ENCODE measurements around the gene TAC3.
"Not testable (repeated sequence)": the region's sequence is repeated elsewhere in the genome, so short reads cannot be mapped to it uniquely, and the experiment has no call there.

The TAC3 gene

GRCh38 chr12:57033431-57033830 lies 17.1 kb upstream of the TAC3 start:
- no peak for DNase-seq

DNA sequence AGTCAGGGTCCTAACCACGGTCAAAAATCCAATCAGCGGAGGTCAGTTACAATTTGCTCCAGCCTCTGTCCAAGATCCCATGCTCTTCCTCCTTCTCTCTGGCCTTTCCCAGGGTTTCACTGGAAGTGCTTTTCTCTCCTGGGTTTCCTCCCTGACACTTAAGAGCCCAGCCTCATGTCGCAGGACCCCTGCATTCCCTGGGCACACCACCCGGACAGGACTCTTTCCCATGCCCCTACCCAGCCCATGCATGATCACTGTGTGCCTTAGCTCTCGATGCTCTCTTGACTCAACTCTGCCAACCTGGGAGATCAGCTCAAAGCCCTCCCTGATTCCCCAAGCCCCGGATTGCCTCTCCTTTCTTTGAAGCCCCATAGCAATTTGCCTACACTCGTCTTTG lies 15.5 kb upstream of the TAC3 start:
- DNase-seq, result no peak

- DNase-seq, result peak; percentile 60
Measured at GRCh38 chr12:57031138-57031725, 14.9 kb upstream of the TAC3 start.

DNA sequence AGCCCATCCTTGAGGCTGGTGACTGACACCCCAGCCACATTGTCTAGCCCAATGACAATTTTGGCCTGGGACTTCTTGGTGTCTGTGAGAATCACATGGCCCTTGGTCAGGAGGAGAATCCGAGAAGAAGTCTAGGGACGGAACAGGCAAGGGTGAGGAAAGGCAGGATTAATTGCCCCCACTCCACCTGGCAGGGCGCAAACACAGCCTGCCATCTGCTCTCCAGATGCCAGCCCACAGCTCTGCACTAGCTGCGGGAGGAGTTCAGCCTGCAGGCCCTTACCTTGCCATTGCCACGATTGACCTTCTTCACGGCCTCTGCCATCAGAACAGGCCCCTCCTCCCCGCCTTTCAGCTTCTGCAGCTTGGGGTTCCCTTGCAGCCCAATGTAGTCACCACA lies 13.1 kb upstream of the TAC3 start:
- no peak for DNase-seq

DNA sequence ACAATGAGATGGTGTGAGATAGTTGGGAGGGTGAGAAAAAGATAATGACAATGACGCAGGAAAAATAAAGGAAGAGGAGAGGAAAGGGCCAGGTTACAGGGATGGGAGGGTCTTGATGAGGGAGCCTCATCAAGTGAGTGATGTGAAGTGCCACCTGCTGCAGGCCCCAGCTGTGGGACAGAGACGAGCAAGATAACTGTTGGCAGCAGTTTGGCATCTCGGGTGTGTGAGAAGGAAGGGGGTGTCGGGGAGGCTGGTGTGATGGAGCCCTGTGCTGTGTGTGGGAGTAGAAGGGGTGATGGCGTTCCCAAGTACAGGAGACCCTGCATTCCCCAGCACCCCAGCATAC lies 11.4 kb upstream of the TAC3 start:
- DNase-seq, result no peak

- DNase-seq, result no peak
Measured at GRCh38 chr12:57027011-57027804, 10.9 kb upstream of the TAC3 start.

GRCh38 chr12:57025196-57025595 lies 8.9 kb upstream of the TAC3 start:
- DNase-seq, result no peak

- DNase-seq, result not testable (repeated sequence)
Measured at GRCh38 chr12:57022324-57022723, 6.0 kb upstream of the TAC3 start.

DNA sequence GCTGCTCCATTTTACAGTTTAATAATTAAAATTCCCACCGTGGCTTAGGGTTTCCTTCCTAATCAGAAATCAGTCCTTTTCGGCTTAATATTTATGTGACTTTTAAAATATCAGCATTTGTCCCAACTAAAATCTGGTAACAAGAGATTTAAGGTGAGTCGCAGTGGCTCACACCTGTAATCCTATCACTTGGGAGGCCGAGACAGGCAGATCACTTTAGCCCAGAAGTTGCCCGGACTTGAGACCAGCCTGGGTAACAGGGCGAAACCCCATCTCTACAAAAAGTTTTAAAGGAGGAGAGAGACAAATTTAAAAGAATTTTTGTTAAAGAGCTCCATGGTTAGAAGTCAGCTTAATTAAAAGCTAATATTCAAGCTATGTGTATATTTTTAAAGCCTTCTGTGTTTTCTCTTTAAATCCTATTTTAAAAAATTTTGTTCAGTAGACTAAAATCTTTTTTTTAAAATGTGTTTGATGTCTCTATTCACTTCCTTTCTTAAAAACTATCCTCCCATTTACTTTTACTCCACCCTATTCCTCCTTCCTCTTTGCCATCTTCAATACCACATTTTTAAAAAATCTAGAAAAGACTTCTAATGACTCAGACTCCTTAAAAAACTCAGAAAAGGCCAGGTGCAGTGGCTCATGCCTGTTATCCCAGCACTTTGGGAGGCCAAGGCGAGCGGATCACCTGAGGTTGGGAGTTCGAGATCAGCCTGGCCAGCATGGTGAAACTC lies 3.8 kb upstream of the TAC3 start:
- peak; percentile 17 for DNase-seq

DNA sequence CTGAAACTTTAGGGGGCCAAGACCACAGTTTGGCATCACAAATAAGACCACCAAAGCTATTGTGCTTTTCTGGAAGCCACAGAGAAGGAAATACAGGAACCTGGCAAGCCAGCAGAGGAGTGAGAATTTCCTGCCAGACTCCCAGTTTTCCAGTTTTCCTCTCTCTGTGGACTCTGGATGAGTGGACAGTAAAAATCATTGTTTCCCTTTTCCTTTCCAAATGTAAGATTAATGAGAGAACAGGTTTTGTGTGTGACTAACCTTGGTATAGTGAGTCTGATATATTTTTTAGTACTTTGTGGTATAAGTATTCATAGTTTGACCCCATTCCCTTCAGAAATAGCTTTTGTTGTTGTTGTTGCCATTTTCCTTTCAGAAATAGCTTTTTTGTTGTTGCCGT lies 2.6 kb upstream of the TAC3 start:
- no peak for DNase-seq

DNA sequence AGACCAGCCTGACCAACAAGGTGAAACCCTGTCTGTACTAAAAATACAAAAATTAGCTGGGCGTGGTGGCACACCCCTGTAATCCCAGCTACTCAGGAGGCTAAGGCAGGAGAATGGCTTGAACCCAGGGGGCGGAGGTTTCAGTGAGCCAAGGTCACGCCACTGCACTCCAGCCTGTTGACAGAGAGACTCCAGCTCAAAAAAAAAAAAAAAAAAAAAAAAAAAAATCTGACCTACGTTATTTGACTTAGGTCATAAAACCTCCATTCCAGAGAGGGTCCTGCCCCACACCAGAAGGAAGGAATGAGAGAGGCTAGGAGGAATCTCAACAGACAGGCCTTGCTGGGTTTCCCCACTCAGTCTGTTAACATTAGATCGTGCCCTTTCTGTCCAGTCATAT lies 2.0 kb upstream of the TAC3 start:
- DNase-seq, result not testable (repeated sequence)

GRCh38 chr12:57012600-57013465 lies 3.5 kb downstream of the TAC3 start:
- no peak for DNase-seq

DNA sequence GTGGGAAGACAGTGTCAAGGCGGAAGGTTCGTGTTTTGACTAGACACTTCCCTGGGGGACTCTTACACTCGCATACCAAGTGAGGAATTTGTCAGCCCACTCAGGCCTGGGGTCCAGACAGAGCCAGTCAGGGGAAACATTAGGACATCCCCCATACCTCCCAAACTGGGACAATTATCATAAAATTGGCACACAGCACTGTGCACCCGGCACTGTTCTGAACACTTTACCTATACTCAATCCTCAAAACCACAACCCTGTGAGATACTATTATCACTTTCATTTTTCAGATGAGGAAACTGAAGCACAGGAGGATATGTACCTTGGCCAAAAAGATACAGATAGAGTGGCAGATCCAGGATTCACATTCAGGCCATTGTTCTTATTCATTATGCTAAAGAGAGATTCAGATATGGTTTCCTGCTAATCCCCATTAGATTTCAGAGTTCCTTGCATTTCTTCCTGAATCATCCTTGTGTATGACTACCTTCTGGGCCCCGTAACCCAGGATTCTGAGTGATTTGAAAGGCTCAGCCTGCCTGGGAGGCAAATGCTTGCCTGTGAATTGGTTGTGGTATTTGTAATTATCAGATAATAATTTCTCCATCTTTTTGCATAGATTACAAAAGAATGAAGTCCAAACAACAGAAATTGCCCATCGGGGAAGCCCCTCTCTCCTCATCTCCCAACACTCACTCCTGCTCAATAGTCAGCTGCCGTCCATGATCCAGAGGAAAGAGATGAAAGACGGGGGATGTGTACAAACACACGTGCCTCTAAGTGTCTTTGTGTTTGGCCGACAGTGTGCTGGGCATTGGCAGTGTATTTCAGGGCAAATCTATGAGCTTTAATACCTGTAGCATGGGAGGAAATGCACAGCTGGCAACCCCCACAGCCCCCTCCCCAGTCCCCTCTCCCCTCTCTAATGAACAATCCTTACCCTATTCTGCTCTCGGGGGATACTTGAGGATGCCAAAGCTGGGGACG lies 4.6 kb downstream of the TAC3 start:
- DNase-seq, result no peak

DNA sequence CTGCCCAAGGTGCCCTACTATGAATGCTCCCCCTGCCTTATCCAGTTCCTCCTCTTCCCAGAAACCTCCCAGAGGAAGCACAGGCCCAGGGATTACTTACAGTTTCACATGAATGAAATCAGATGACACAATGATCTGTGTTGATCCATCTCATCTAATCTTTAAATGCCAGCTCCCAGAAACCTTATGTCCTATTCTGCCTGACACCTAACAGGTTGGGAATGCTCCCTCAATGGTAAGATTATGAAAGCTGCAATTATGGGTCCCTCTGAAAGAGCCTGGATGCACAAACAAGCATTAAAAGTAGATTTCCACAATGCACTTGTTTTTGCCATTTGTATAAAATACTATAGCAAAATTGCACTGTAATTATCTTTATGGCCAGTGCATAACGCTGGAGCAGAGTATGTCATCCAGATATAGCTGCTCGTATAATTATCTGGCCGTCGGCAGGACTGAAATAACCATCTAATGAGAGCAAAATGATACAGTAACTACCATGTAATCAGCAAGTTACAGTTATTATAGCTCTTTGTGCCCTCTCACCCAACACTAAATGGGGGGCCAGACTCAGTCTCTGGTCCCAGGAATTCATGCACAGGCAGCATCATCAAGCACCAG lies 5.6 kb downstream of the TAC3 start:
- DNase-seq, result no peak

DNA sequence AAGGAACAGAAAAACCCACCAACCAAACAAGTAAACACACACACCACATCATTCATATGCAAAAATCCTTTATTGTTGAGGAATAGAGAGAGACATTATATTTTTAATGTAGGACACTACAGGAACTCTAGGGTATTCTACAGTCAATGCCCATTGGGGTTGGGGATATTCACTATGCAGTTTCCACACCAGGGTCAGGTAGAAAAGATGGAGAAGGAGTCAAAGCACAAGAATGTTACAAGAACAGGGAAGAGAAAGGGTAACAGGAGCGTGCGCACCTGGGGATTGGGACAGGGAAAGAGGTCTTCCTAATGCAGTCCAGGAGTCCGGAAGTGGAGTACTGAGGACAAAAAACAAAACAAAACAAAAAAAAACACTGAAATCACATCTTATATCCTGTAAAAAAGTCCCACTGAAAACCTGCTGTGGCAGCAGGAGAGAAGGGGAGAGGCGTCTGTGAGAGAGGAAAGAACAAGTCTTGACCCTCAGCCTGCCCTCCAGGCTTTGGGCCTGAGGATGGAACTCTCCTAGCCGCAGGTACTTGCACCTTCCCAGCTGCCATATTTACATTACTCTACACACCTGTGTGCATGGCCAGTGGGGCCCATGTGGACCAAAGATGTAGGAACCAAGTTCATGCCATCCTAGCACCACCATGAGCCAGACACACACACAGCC lies 6.2 kb downstream of the TAC3 start:
- no peak for DNase-seq

GRCh38 chr12:57008178-57008577 lies 8.2 kb downstream of the TAC3 start:
- DNase-seq, result peak; percentile 70

DNA sequence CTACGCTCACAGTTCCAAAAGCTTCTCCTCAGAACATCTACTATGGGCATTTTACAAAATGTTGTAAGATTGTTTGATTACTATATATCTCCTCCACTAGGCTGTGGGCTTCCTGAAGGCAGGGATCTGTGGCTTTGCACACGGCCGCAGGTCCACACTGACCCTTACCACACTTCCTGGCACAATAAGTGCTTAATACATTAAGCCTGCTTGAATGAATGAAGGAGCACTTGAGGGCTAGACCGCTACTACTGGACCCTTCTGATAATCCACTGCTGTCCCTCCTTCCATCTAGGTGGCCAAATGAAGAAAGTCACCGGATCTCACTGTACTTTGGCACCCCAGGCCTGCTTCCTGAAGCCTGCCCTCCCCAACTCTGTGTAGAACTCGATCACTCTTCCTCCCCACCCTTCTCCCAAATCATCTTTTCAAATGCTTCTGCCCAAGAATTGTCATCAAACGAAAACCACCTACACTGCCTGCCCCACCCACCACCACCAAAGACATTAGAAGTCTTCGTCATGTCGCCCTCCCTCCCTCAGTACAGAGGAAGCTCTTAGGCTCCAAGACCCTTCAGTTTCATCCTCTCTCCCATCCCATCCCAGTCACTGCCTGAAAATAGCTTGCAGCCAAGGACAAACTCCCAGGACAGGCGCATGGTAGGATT lies 9.4 kb downstream of the TAC3 start:
- DNase-seq, result no peak

- DNase-seq, result peak; percentile 28
Measured at GRCh38 chr12:57005980-57006808, 10.1 kb downstream of the TAC3 start, which contains the start of gene ZBTB39. Gene ZBTB39, minus strand, starts transcription at chr12:57006546. Its CDS starts 1,629 bp downstream, at chr12:57004917.

GRCh38 chr12:57004651-57005050 lies 11.7 kb downstream of the TAC3 start:
- DNase-seq, result no peak

All from MV-4-11 (cell line).